ENCODE results near the gene GATB.

DNA sequence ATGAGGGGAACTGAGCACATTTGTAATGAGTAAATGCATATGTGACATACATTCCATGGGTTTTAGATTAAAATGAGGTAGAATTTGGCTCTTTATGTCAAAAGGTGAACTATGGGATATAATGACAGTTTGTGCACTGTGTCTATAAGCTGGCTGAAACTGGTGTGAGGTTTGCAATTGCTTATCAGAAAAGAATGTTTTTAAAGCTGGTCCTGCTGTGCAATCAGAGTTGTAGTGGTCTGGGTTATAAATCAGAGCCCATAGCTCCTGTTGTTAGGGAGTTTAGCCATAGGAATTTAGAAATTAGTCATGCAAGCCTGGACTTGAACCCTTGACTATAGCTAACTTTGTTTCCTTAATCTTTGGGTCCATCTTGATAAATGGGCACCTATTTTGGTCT, 23.1 kb upstream of the GATB start:
- TF ChIP-seq CTCF (IDR thresholded peaks at IDR 0.05; ENCODE audit: insufficient read depth, low read length, poor library complexity, severe bottlenecking) (no peak), EZH2phosphoT487 (conservative IDR thresholded peaks at IDR 0.05; ENCODE audit: low read length) (no peak)

Measured in SU-DHL-6 (cell line).